Panc1 (cell line): ENCODE data around the gene PSMA7. TPM values are rescaled to one million over a fixed set of nuclear protein-coding genes. Genes with fewer than 3 reads are reported as not detected.

Experiments used
- ATAC-seq: fragments of 200-7000 bp; cut with Tn5 transposase; 2 replicates; pipeline ENCODE4 v1.9.1; 2020; ENCODE audit warnings: mild to moderate bottlenecking, moderate library complexity
- BruUV-seq: library from RNA; stranded (reverse); fragments of 400-500 nt; replicated peaks from 2 replicates; lab custom pipeline; 2021; lab: Mats Ljungman, UMichigan
- CTCF ChIA-PET: fragments of 300-600 bp; sonication (Branson Sonifier 250); formaldehyde crosslinking; loops from one replicate; lab custom pipeline; 2022; ENCODE audit warnings: antibody characterized with exemption; lab: Charles Lee
- POLR2A ChIA-PET: fragments of 300-600 bp; sonication (Branson Sonifier 250); formaldehyde crosslinking; loops from one replicate; lab custom pipeline; 2022; ENCODE audit warnings: antibody characterized with exemption; lab: Charles Lee
- DNase-seq: peaks from one replicate; pipeline ENCODE4 v3.0.0-alpha.2; 2010; ENCODE audit warnings: low read depth, low spot score
- H3K27ac ChIP-seq: 2 replicates; pipeline ENCODE4 v1.5.1; 2011; ENCODE audit warnings: mild to moderate bottlenecking, low read length, inconsistent platforms
- H3K27me3 ChIP-seq: fragments of 200-500 bp; sonication (Bioruptor generic); 2 replicates; pipeline ENCODE4 v1.6.0; 2014; ENCODE audit warnings: low read length, inconsistent platforms; ENCODE audit not compliant: control insufficient read depth, insufficient read depth
- H3K36me3 ChIP-seq: fragments of 200-500 bp; sonication (Bioruptor generic); 2 replicates; pipeline ENCODE4 v1.5.1; 2014; ENCODE audit warnings: inconsistent platforms, mild to moderate bottlenecking, low read length, moderate library complexity; ENCODE audit not compliant: control insufficient read depth, insufficient read depth
- H3K4me1 ChIP-seq: 2 replicates; pipeline ENCODE4 v1.5.1; 2011; ENCODE audit warnings: inconsistent platforms, mild to moderate bottlenecking, low read length, moderate library complexity; ENCODE audit not compliant: control insufficient read depth, insufficient read depth
- H3K4me3 ChIP-seq, 2 experiments: 2 replicates each; pipeline ENCODE4 v1.5.1; 2011 to 2012; ENCODE audit warnings: low read depth in 2 of 2, low read length in 2 of 2, mild to moderate bottlenecking in 2 of 2, inconsistent platforms in 1 of 2, moderate library complexity in 1 of 2
- H3K9me3 ChIP-seq: fragments of 200-500 bp; sonication (Bioruptor generic); 2 replicates; pipeline ENCODE4 v1.5.1; 2014; ENCODE audit warnings: low read depth, mild to moderate bottlenecking, inconsistent platforms, low read length, moderate library complexity; ENCODE audit not compliant: control insufficient read depth, insufficient read depth
- POLR2AphosphoS5 ChIP-seq: IDR thresholded peaks from 2 replicates; pipeline ENCODE4 v1.6.1; 2012; ENCODE audit warnings: mild to moderate bottlenecking, low read depth, low read length, moderate library complexity
- SIN3A ChIP-seq: IDR thresholded peaks from 2 replicates; pipeline ENCODE4 v1.6.1; 2012; ENCODE audit warnings: low read depth, mild to moderate bottlenecking, low read length, moderate library complexity, borderline replicate concordance; ENCODE audit not compliant: insufficient read depth
- TCF7L2 ChIP-seq: IDR thresholded peaks from 2 replicates; pipeline ENCODE4 v1.6.1; 2011; ENCODE audit warnings: mild to moderate bottlenecking, low read depth, low read length, inconsistent platforms
- in situ Hi-C: cut with HindIII; loops from 2 replicates; pipeline ENCODE4 v1.10.0; 2016; ENCODE audit warnings: low sequenced_read_pairs, low pct_unique_long_range_greater_than_20kb
- intact Hi-C: fragments of 100-400 bp; cut with micrococcal nuclease; formaldehyde crosslinking; loops from one replicate; pipeline ENCODE4 v1.10.0; 2022; ENCODE audit not compliant: unreplicated experiment
- total RNA-seq: library from RNA; stranded (reverse); gene quantifications from one replicate; pipeline ENCODE4 v1.2.1, GENCODE V29; 2021; ENCODE audit not compliant: unreplicated experiment
- TF ChIP-seq, protein P1 (sequence below), 2 experiments: IDR thresholded peaks; 2 replicates each; pipeline ENCODE4 v1.6.1; 2011 to 2012; ENCODE audit warnings: low read depth in 2 of 2, control low read depth in 1 of 2, low read length in 1 of 2, mild to moderate bottlenecking in 1 of 2, moderate library complexity in 1 of 2; ENCODE audit not compliant: insufficient read depth in 1 of 2
- TF ChIP-seq, protein P2 (sequence below): fragments of 450-650 bp; IDR thresholded peaks from 2 replicates; pipeline ENCODE4 v1.5.1; 2017; ENCODE audit warnings: mild to moderate bottlenecking

The PSMA7 gene
- total RNA-seq, 1 experiment from 2014 or later, result 402 TPM

DNA sequence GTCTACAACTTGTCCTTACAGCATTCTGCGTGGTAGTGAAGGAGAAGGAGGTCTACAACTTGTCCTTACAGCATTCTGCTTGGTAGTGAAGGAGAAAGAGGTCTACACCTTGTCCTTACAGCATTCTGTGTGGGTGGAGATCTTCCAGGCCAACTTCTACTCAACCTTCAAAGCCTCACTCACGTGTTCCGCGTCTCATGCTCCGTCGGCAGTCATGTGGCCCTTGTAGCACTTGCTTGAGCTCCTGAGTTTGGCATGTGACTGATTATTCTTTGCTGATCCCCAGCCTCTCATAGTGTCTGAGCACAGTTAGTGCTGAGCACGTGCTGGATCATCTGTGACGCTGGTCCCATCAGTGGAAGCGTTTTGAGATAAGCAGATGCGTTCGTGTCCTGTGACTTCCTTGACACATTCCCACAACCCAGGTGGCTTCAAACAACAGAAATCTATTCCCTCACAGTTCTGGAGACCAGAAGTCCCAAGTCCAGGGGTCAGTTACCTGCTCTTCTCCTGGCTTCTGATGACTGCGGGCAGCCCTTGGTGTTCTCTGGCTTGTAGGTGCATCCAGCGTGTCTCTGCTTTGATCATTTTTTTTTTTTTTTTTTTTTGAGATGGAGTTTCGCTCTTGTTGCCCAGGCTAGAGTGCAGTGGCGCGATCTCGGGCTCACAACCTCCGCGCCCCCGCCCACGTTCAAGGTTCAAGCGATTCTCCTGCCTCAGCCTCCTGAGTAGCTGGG lies 3.0 kb upstream of the PSMA7 start:
- H3K4me1 ChIP-seq, result peaks cover 25% of the 10 kb centered on the region
- H3K27ac ChIP-seq, result no peak overlapping the region
- TF ChIP-seq, protein P1, sequence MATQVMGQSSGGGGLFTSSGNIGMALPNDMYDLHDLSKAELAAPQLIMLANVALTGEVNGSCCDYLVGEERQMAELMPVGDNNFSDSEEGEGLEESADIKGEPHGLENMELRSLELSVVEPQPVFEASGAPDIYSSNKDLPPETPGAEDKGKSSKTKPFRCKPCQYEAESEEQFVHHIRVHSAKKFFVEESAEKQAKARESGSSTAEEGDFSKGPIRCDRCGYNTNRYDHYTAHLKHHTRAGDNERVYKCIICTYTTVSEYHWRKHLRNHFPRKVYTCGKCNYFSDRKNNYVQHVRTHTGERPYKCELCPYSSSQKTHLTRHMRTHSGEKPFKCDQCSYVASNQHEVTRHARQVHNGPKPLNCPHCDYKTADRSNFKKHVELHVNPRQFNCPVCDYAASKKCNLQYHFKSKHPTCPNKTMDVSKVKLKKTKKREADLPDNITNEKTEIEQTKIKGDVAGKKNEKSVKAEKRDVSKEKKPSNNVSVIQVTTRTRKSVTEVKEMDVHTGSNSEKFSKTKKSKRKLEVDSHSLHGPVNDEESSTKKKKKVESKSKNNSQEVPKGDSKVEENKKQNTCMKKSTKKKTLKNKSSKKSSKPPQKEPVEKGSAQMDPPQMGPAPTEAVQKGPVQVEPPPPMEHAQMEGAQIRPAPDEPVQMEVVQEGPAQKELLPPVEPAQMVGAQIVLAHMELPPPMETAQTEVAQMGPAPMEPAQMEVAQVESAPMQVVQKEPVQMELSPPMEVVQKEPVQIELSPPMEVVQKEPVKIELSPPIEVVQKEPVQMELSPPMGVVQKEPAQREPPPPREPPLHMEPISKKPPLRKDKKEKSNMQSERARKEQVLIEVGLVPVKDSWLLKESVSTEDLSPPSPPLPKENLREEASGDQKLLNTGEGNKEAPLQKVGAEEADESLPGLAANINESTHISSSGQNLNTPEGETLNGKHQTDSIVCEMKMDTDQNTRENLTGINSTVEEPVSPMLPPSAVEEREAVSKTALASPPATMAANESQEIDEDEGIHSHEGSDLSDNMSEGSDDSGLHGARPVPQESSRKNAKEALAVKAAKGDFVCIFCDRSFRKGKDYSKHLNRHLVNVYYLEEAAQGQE (IDR thresholded peaks at IDR 0.05; ENCODE audit: insufficient read depth in 1 of 2, low read depth in 2 of 2, low read length in 1 of 2), result no peak
- TF ChIP-seq POLR2AphosphoS5 (no peak), TCF7L2 (no peak), SIN3A (no peak)
- in situ Hi-C loops, result no loop called here
- no peak for ATAC-seq
- H3K4me3 ChIP-seq, result no peak overlapping the region
- no peaks in the 10 kb centered on the region; the same call in 1 of the 2 replicates for H3K36me3 ChIP-seq
- no peaks in the 10 kb centered on the region for H3K27me3 ChIP-seq
- no TSS peak for BruUV-seq
- DNase-seq, result no peak
- POLR2A ChIA-PET, result no interaction called here
- H3K9me3 ChIP-seq, result no peaks in the 10 kb centered on the region
- intact Hi-C loops, result no loop called here
- CTCF ChIA-PET, result no interaction called here

DNA sequence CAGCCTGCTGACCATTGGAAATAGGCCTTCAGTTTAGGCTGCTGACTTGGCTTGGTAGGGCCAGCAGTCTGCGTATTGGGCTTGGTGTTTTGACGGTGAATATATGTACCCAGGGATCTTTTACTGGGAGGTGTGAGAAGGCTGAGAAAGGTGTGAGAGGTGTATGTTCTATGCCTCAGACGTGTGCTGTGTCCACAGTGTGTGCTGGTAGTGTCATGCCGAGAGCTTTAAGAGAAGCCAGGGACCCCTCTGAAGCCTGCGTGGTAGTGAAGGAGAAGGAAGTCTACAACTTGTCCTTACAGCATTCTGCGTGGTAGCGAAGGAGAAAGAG lies 2.5 kb upstream of the PSMA7 start:
- CTCF ChIA-PET, result no interaction called here
- no TSS peak for BruUV-seq
- TF ChIP-seq TCF7L2 (no peak), POLR2AphosphoS5 (no peak), SIN3A (no peak)
- TF ChIP-seq, protein P1 (IDR thresholded peaks at IDR 0.05; ENCODE audit: insufficient read depth in 1 of 2, low read depth in 2 of 2, low read length in 1 of 2), result no peak
- TF ChIP-seq, protein P2, sequence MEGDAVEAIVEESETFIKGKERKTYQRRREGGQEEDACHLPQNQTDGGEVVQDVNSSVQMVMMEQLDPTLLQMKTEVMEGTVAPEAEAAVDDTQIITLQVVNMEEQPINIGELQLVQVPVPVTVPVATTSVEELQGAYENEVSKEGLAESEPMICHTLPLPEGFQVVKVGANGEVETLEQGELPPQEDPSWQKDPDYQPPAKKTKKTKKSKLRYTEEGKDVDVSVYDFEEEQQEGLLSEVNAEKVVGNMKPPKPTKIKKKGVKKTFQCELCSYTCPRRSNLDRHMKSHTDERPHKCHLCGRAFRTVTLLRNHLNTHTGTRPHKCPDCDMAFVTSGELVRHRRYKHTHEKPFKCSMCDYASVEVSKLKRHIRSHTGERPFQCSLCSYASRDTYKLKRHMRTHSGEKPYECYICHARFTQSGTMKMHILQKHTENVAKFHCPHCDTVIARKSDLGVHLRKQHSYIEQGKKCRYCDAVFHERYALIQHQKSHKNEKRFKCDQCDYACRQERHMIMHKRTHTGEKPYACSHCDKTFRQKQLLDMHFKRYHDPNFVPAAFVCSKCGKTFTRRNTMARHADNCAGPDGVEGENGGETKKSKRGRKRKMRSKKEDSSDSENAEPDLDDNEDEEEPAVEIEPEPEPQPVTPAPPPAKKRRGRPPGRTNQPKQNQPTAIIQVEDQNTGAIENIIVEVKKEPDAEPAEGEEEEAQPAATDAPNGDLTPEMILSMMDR, result no peak
- ATAC-seq (no peak), DNase-seq (no peak)
- Histone ChIP-seq H3K36me3 (no peaks in the 10 kb centered on the region; the same call in 1 of the 2 replicates), H3K9me3 (no peaks in the 10 kb centered on the region), H3K4me3 (no peak overlapping the region), H3K4me1 (peaks cover 27% of the 10 kb centered on the region), H3K27me3 (no peaks in the 10 kb centered on the region), H3K27ac (no peak overlapping the region)
- POLR2A ChIA-PET, result no interaction called here
- intact Hi-C loops (no loop called here), in situ Hi-C loops (no loop called here)
